Duodenal mucosa (tissue), 2 donors: Measurements from ENCODE around the gene MIER2.
"Not testable (repeated sequence)": the region's sequence is repeated elsewhere in the genome, so short reads cannot be mapped to it uniquely, and the experiment has no call there.

ENCODE experiments used
- H3K27ac ChIP-seq: one replicate; pipeline ENCODE4 v1.7.0; 2013; ENCODE audit warnings: low read depth, low read length
- H3K27me3 ChIP-seq, 2 donors: one replicate each; pipeline ENCODE4 v1.7.0; 2013; ENCODE audit warnings: low read length in 2 of 2, control low read depth in 1 of 2; ENCODE audit not compliant: insufficient read depth in 2 of 2, control insufficient read depth in 1 of 2
- H3K36me3 ChIP-seq, 2 donors: one replicate each; pipeline ENCODE4 v1.7.0; 2013; ENCODE audit warnings: low read length in 2 of 2, control low read depth in 1 of 2; ENCODE audit not compliant: insufficient read depth in 2 of 2, control insufficient read depth in 1 of 2
- H3K4me1 ChIP-seq, 2 donors: one replicate each; pipeline ENCODE4 v1.7.0; 2013; ENCODE audit warnings: low read length in 2 of 2, control low read depth in 1 of 2; ENCODE audit not compliant: insufficient read depth in 2 of 2, control insufficient read depth in 1 of 2
- H3K4me3 ChIP-seq, 2 donors: one replicate each; pipeline ENCODE4 v1.7.0; 2013; ENCODE audit warnings: low read length in 2 of 2, low read depth in 1 of 2
- H3K9ac ChIP-seq, 2 donors: one replicate each; pipeline ENCODE4 v1.7.0; 2013; ENCODE audit warnings: low read length in 2 of 2, low read depth in 1 of 2
- H3K9me3 ChIP-seq, 2 donors: one replicate each; pipeline ENCODE4 v1.7.0; 2013; ENCODE audit warnings: low read length in 2 of 2, control low read depth in 1 of 2; ENCODE audit not compliant: control insufficient read depth in 1 of 2

Gene MIER2

GRCh38 chr19:277581-278165, 66.9 kb downstream of the MIER2 start:
- Histone ChIP-seq H3K4me3 (no peak overlapping the region), H3K36me3 (peaks cover 0 to 19% of the 10 kb centered on the region in 2 donors), H3K27me3 (peaks cover 0 to 4% of the 10 kb centered on the region in 2 donors), H3K27ac (no peak overlapping the region), H3K9me3 (no peaks in the 10 kb centered on the region), H3K4me1 (peaks cover 3 to 4% of the 10 kb centered on the region in 2 donors), H3K9ac (no peak overlapping the region)

- H3K36me3 ChIP-seq, result peaks cover 0 to 19% of the 10 kb centered on the region in 2 donors
- no peak overlapping the region for H3K9ac ChIP-seq
- no peak overlapping the region for H3K4me3 ChIP-seq
- H3K27me3 ChIP-seq, result peaks cover 0 to 4% of the 10 kb centered on the region in 2 donors
- no peaks in the 10 kb centered on the region for H3K9me3 ChIP-seq
- H3K27ac ChIP-seq, result no peak overlapping the region
- H3K4me1 ChIP-seq, result no peaks in the 10 kb centered on the region
These were observed 67.5 kb downstream of the MIER2 start for GRCh38 chr19:277131-277530.

DNA sequence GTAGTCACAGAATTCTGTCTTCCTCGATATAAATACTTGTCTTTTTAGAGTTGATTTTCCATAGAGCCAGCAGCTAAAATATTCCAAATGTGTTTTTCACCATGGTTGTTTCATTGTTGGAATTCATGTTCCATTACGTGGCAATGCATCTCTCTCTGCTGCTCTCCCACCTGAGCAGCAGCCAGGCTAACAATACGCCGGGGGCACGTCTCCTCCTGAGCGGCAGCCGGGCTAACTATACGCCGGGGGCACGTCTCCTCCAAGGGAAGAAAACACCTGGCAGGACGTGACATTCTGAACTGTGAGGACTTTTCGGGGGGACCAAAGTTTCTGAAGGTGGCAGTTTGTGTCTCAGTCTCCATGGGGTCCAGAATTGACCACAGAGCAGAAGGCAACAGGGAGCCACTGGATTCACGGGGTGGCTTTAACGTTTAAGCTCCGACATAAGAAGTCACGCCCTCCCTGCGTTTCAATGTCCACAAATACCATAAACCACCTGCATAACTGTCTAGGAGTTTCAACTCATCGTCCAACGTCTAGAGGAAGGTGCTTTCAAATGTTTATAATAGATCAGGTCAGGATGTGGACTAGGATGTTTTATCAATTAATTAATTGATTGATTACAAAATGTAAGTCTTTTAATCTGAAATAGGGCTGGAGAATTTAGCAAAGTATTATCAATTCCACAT, 68.5 kb downstream of the MIER2 start:
- Histone ChIP-seq H3K9ac (no peak overlapping the region), H3K4me3 (no peak overlapping the region), H3K27ac (no peak overlapping the region), H3K36me3 (peaks cover 0 to 15% of the 10 kb centered on the region in 2 donors), H3K4me1 (no peaks in the 10 kb centered on the region), H3K27me3 (peaks cover 0 to 4% of the 10 kb centered on the region in 2 donors), H3K9me3 (no peaks in the 10 kb centered on the region)

DNA sequence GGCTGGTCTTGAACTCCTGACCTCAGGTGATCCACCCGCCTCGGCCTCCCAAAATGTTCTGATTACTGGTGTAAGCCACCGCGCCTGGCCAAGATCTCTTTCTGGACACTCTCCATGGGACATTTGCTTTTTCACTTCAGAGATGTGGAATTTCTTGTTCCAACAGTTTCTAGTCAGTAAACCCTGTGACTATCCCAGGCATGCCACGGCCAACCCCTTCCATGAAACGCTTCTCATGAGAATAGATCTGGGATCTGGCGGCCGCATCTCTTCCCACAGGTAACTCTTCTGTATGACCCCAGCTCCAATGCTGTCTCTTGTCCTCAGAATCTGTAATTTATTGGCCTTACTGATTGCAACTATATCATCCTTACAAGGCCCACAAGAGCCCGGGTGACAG, 69.6 kb downstream of the MIER2 start:
- Histone ChIP-seq H3K27ac (no peak overlapping the region), H3K36me3 (peaks cover 0 to 6% of the 10 kb centered on the region in 2 donors), H3K4me1 (no peaks in the 10 kb centered on the region), H3K9me3 (no peaks in the 10 kb centered on the region), H3K4me3 (no peak overlapping the region), H3K27me3 (peaks cover 0 to 4% of the 10 kb centered on the region in 2 donors), H3K9ac (no peak overlapping the region)

GRCh38 chr19:273393-273792, 71.2 kb downstream of the MIER2 start:
- H3K36me3 ChIP-seq, result no peaks in the 10 kb centered on the region
- no peak overlapping the region for H3K27ac ChIP-seq
- H3K9ac ChIP-seq, result no peak overlapping the region
- H3K27me3 ChIP-seq, result peaks cover 0 to 4% of the 10 kb centered on the region in 2 donors
- no peaks in the 10 kb centered on the region for H3K4me1 ChIP-seq
- H3K4me3 ChIP-seq, result no peak overlapping the region
- H3K9me3 ChIP-seq, result no peaks in the 10 kb centered on the region

DNA sequence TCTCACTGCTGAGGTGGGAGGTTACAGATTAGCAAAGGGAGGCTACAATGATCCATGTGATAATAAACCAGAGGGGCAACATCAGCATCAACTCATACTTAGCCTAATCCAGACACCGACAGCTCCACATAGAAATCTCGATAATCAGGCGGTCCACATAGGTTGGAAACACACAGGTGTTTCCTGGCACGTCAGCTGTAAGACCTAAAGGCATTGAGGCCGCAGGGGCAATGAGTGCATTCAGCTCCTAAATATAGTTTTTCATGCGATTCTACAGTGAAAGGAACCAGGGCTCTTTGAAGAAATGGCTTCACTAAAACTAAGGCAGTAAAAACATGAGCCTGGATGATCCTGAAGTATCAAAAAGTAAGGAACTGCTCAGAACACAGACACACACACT, 72.7 kb downstream of the MIER2 start:
- H3K4me1 ChIP-seq, result peaks cover 0 to 5% of the 10 kb centered on the region in 2 donors
- H3K27ac ChIP-seq, result no peak overlapping the region
- H3K4me3 ChIP-seq, result no peak overlapping the region
- no peak overlapping the region for H3K9ac ChIP-seq
- no peaks in the 10 kb centered on the region for H3K36me3 ChIP-seq
- no peaks in the 10 kb centered on the region for H3K9me3 ChIP-seq
- peaks cover 0 to under 1% of the 10 kb centered on the region in 2 donors for H3K27me3 ChIP-seq

DNA sequence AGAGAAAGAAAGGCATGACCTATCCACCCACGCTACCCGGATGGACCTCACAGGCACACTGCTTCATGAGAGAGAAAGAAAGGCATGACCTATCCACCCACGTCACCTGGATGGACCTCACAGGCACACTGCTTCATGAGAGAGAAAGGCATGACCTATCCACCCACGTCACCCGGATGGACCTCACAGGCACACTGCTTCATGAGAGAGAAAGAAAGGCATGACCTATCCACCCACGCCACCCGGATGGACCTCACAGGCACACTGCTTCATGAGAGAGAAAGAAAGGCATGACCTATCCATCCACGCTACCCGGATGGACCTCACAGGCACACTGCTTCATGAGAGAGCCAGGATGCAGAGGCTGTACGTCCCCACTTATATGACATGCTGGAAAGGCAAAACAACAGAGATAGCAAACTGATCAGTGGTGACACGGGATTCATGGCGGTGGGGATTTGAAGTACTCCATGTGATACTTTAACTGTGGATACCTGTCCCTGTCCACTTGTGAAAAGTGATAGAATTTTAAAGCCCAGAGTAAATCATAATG, 73.8 kb downstream of the MIER2 start:
- not testable (repeated sequence) for H3K9me3 ChIP-seq, H3K4me3 ChIP-seq, H3K4me1 ChIP-seq, H3K36me3 ChIP-seq, H3K9ac ChIP-seq, H3K27me3 ChIP-seq, H3K27ac ChIP-seq

DNA sequence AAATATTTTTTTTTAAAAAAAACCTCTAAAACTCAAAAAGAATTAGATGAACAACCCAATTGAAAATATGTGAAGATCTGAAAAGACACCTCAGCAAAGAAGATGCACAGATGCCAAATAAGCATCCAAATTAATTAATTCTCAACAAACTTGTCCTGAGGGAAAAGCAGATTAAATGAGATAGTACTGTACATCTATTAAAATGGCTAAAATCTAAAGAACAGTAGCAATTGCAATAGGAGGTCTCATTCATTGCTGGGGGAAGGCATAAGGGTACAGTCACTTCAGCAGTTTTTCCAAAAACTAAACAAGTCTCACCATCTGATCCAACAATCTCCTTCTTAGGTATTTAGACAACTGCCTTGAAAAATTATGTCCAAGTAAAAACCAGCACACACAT, 75.4 kb downstream of the MIER2 start:
- H3K27me3 ChIP-seq, result peaks cover 4 to 8% of the 10 kb centered on the region in 2 donors

DNA sequence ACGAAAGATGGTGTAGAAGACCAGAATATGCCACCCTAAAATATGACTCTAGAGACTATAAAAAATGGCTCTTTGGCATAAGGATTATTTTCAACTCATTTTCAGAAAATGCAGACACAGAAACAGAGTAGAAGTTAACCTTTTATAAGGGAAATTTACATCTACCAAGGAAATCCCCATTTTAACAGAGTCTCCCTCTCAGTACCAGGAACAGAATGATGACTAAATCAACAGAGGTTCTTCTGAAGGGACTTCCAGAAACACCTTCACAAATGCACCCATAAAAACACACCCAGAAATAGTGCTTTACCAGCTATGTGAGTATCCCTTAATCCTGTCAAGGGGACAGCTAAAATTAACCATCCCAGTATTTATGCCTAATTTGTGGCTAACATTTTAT, 82.5 kb downstream of the MIER2 start:
- no peak overlapping the region for H3K27ac ChIP-seq
- H3K27me3 ChIP-seq, result peaks cover 5 to 8% of the 10 kb centered on the region in 2 donors
- no peaks in the 10 kb centered on the region for H3K9me3 ChIP-seq
- H3K36me3 ChIP-seq, result no peaks in the 10 kb centered on the region
- H3K9ac ChIP-seq, result no peak overlapping the region
- no peak overlapping the region for H3K4me3 ChIP-seq
- peaks cover 3 to 5% of the 10 kb centered on the region in 2 donors for H3K4me1 ChIP-seq

More for the DNA sequence above, 75.4 kb downstream of the MIER2 start:
- no peaks in the 10 kb centered on the region for H3K36me3 ChIP-seq
- H3K4me3 ChIP-seq, result no peak overlapping the region
- peaks cover 3 to 7% of the 10 kb centered on the region in 2 donors for H3K4me1 ChIP-seq
- H3K9ac ChIP-seq, result no peak overlapping the region
- no peak overlapping the region for H3K27ac ChIP-seq
- no peaks in the 10 kb centered on the region for H3K9me3 ChIP-seq

DNA sequence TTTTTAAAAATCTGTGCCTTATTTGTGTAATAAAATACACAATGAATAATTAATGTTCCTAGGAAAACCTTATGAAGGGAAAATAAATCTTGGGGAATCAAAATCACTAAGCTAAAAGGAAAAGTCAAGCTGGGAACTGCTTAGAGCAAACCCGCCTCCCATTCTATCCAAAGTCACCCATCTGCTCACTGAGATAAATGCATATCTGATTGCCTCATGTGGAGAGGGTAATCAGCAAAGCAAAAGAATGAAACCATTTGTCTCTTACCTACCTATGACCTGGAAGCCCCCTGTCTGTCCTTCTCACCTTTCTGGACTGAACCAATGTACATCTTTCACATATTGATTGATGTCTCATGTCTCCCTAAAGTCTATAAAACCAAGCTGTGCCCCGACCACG, 87.8 kb downstream of the MIER2 start:
- not testable (repeated sequence) for H3K9me3 ChIP-seq, H3K4me1 ChIP-seq, H3K36me3 ChIP-seq, H3K4me3 ChIP-seq, H3K27ac ChIP-seq, H3K27me3 ChIP-seq, H3K9ac ChIP-seq
